ENCODE measurements around the gene FADS2.
A peak's percentile ranks its signal among the peaks of the same experiment; 100 is the strongest.

The FADS2 gene

GRCh38 chr11:61891331-61892084 lies 63.4 kb downstream of the FADS2 start, which contains the start of gene FADS3:
Gene FADS3, minus strand, starts transcription at chr11:61891545. Its CDS starts 164 bp downstream, at chr11:61891381.
- peak within 1 kb of the TSS; percentile 57 for H3K4me3 ChIP-seq (ENCODE audit: extremely low read depth, insufficient read depth, low read length, poor library complexity, severe bottlenecking)
- peaks cover 5% of the 10 kb centered on the region for H3K9me3 ChIP-seq (ENCODE audit: control insufficient read depth, low read length)
- H3K27ac ChIP-seq (ENCODE audit: low read depth, low read length, severe bottlenecking) = no peak within 1 kb of the TSS
- peaks cover 19% of the 10 kb centered on the region for H3K4me1 ChIP-seq (ENCODE audit: control insufficient read depth, insufficient read depth, low read length, poor library complexity, severe bottlenecking)
- no peaks in the 10 kb centered on the region for H3K36me3 ChIP-seq (ENCODE audit: control insufficient read depth, insufficient read depth, low read length)
- 1% methylated on average over 64 to 82 of the region's 96 CpGs for WGBS, 2 experiments (ENCODE audit: insufficient coverage in 2 of 2)

- no peak overlapping the region for H3K27ac ChIP-seq (ENCODE audit: low read depth, low read length, severe bottlenecking)
- H3K36me3 ChIP-seq (ENCODE audit: control insufficient read depth, insufficient read depth, low read length) = no peaks in the 10 kb centered on the region
- WGBS, 2 experiments (ENCODE audit: insufficient coverage in 2 of 2) = 41 to 47% methylated on average over 9 of the region's 12 CpGs
- H3K4me3 ChIP-seq (ENCODE audit: extremely low read depth, insufficient read depth, low read length, poor library complexity, severe bottlenecking) = peak overlapping the region; percentile 57
- H3K9me3 ChIP-seq (ENCODE audit: control insufficient read depth, low read length) = peaks cover 2% of the 10 kb centered on the region
- H3K4me1 ChIP-seq (ENCODE audit: control insufficient read depth, insufficient read depth, low read length, poor library complexity, severe bottlenecking) = peaks cover 19% of the 10 kb centered on the region
Measured at GRCh38 chr11:61892085-61892370, 63.9 kb downstream of the FADS2 start.

- no peaks in the 10 kb centered on the region for H3K9me3 ChIP-seq (ENCODE audit: control insufficient read depth, low read length)
- peaks cover 15% of the 10 kb centered on the region for H3K4me1 ChIP-seq (ENCODE audit: control insufficient read depth, insufficient read depth, low read length, poor library complexity, severe bottlenecking)
- no peak overlapping the region for H3K27ac ChIP-seq (ENCODE audit: low read depth, low read length, severe bottlenecking)
- H3K36me3 ChIP-seq (ENCODE audit: control insufficient read depth, insufficient read depth, low read length) = no peaks in the 10 kb centered on the region
- no peak overlapping the region for H3K4me3 ChIP-seq (ENCODE audit: extremely low read depth, insufficient read depth, low read length, poor library complexity, severe bottlenecking)
- WGBS, 2 experiments (ENCODE audit: insufficient coverage in 2 of 2) = 84 to 86% methylated on average over 4 to 5 of the region's 5 CpGs
Measured at GRCh38 chr11:61893981-61894380, 65.9 kb downstream of the FADS2 start.

GRCh38 chr11:61895046-61895717 lies 67.1 kb downstream of the FADS2 start:
- Histone ChIP-seq H3K4me3 (ENCODE audit: extremely low read depth, insufficient read depth, low read length, poor library complexity, severe bottlenecking) (no peak overlapping the region), H3K9me3 (ENCODE audit: control insufficient read depth, low read length) (no peaks in the 10 kb centered on the region), H3K4me1 (ENCODE audit: control insufficient read depth, insufficient read depth, low read length, poor library complexity, severe bottlenecking) (peaks cover 11% of the 10 kb centered on the region), H3K36me3 (ENCODE audit: control insufficient read depth, insufficient read depth, low read length) (no peaks in the 10 kb centered on the region), H3K27ac (ENCODE audit: low read depth, low read length, severe bottlenecking) (no peak overlapping the region)
- 93 to 98% methylated on average over 7 to 9 of the region's 17 CpGs for WGBS, 2 experiments (ENCODE audit: insufficient coverage in 2 of 2)

- no peaks in the 10 kb centered on the region for H3K36me3 ChIP-seq (ENCODE audit: control insufficient read depth, insufficient read depth, low read length)
- H3K4me1 ChIP-seq (ENCODE audit: control insufficient read depth, insufficient read depth, low read length, poor library complexity, severe bottlenecking) = peaks cover 7% of the 10 kb centered on the region
- H3K4me3 ChIP-seq (ENCODE audit: extremely low read depth, insufficient read depth, low read length, poor library complexity, severe bottlenecking) = no peak overlapping the region
- no peaks in the 10 kb centered on the region for H3K9me3 ChIP-seq (ENCODE audit: control insufficient read depth, low read length)
- WGBS, 2 experiments (ENCODE audit: insufficient coverage in 2 of 2) = 84 to 96% methylated on average over 3 to 4 of the region's 4 CpGs
- H3K27ac ChIP-seq (ENCODE audit: low read depth, low read length, severe bottlenecking) = no peak overlapping the region
Measured at GRCh38 chr11:61895718-61896059, 67.6 kb downstream of the FADS2 start.

- Histone ChIP-seq H3K4me1 (ENCODE audit: control insufficient read depth, insufficient read depth, low read length, poor library complexity, severe bottlenecking) (peaks cover 6% of the 10 kb centered on the region), H3K36me3 (ENCODE audit: control insufficient read depth, insufficient read depth, low read length) (no peaks in the 10 kb centered on the region), H3K9me3 (ENCODE audit: control insufficient read depth, low read length) (no peaks in the 10 kb centered on the region), H3K4me3 (ENCODE audit: extremely low read depth, insufficient read depth, low read length, poor library complexity, severe bottlenecking) (no peak overlapping the region), H3K27ac (ENCODE audit: low read depth, low read length, severe bottlenecking) (no peak overlapping the region)
- WGBS, 2 experiments (ENCODE audit: insufficient coverage in 2 of 2) = 87 to 90% methylated on average over 13 to 14 of the region's 15 CpGs
Measured at GRCh38 chr11:61896665-61897386, 68.7 kb downstream of the FADS2 start.

GRCh38 chr11:61897387-61898246 lies 69.5 kb downstream of the FADS2 start:
- no peak overlapping the region for H3K27ac ChIP-seq (ENCODE audit: low read depth, low read length, severe bottlenecking)
- H3K4me3 ChIP-seq (ENCODE audit: extremely low read depth, insufficient read depth, low read length, poor library complexity, severe bottlenecking) = no peak overlapping the region
- peaks cover 6% of the 10 kb centered on the region for H3K4me1 ChIP-seq (ENCODE audit: control insufficient read depth, insufficient read depth, low read length, poor library complexity, severe bottlenecking)
- H3K9me3 ChIP-seq (ENCODE audit: control insufficient read depth, low read length) = no peaks in the 10 kb centered on the region
- no peaks in the 10 kb centered on the region for H3K36me3 ChIP-seq (ENCODE audit: control insufficient read depth, insufficient read depth, low read length)
- 67 to 75% methylated on average over 15 to 16 of the region's 17 CpGs for WGBS, 2 experiments (ENCODE audit: insufficient coverage in 2 of 2)

GRCh38 chr11:61898247-61898582 lies 70.1 kb downstream of the FADS2 start:
- Histone ChIP-seq H3K9me3 (ENCODE audit: control insufficient read depth, low read length) (no peaks in the 10 kb centered on the region), H3K4me3 (ENCODE audit: extremely low read depth, insufficient read depth, low read length, poor library complexity, severe bottlenecking) (no peak overlapping the region), H3K36me3 (ENCODE audit: control insufficient read depth, insufficient read depth, low read length) (no peaks in the 10 kb centered on the region), H3K4me1 (ENCODE audit: control insufficient read depth, insufficient read depth, low read length, poor library complexity, severe bottlenecking) (peaks cover 6% of the 10 kb centered on the region), H3K27ac (ENCODE audit: low read depth, low read length, severe bottlenecking) (no peak overlapping the region)
- 91 to 94% methylated on average over 8 to 9 of the region's 9 CpGs for WGBS, 2 experiments (ENCODE audit: insufficient coverage in 2 of 2)

- Histone ChIP-seq H3K36me3 (ENCODE audit: control insufficient read depth, insufficient read depth, low read length) (no peaks in the 10 kb centered on the region), H3K4me1 (ENCODE audit: control insufficient read depth, insufficient read depth, low read length, poor library complexity, severe bottlenecking) (peaks cover 6% of the 10 kb centered on the region), H3K27ac (ENCODE audit: low read depth, low read length, severe bottlenecking) (no peak overlapping the region), H3K9me3 (ENCODE audit: control insufficient read depth, low read length) (no peaks in the 10 kb centered on the region), H3K4me3 (ENCODE audit: extremely low read depth, insufficient read depth, low read length, poor library complexity, severe bottlenecking) (no peak overlapping the region)
- 54 to 71% methylated on average over 21 to 23 of the region's 27 CpGs for WGBS, 2 experiments (ENCODE audit: insufficient coverage in 2 of 2)
Measured at GRCh38 chr11:61899146-61899841, 71.2 kb downstream of the FADS2 start.

GRCh38 chr11:61900251-61900650 lies 72.2 kb downstream of the FADS2 start:
- Histone ChIP-seq H3K27ac (ENCODE audit: low read depth, low read length, severe bottlenecking) (no peak overlapping the region), H3K4me3 (ENCODE audit: extremely low read depth, insufficient read depth, low read length, poor library complexity, severe bottlenecking) (no peak overlapping the region), H3K4me1 (ENCODE audit: control insufficient read depth, insufficient read depth, low read length, poor library complexity, severe bottlenecking) (peaks cover 6% of the 10 kb centered on the region), H3K9me3 (ENCODE audit: control insufficient read depth, low read length) (no peaks in the 10 kb centered on the region), H3K36me3 (ENCODE audit: control insufficient read depth, insufficient read depth, low read length) (no peaks in the 10 kb centered on the region)
- WGBS, 2 experiments (ENCODE audit: insufficient coverage in 2 of 2) = 97% methylated on average over 12 to 16 of the region's 17 CpGs
